Endometrial microvascular endothelial cells (primary cell): ENCODE data around the gene FOXA3. TPM values are rescaled to one million over a fixed set of nuclear protein-coding genes. Genes with fewer than 3 reads are reported as not detected.
"Not testable (repeated sequence)": the region's sequence is repeated elsewhere in the genome, so short reads cannot be mapped to it uniquely, and the experiment has no call there.

Experiments
- in situ Hi-C: cut with HindIII; loops from 2 replicates; pipeline ENCODE4 v1.10.0; 2017; ENCODE audit warnings: low sequenced_read_pairs, low pct_unique_long_range_greater_than_20kb; ENCODE audit errors: inconsistent ontology term
- total RNA-seq: library from RNA; depleted of rRNA; stranded (reverse); fragments of >200 nt; gene quantifications from one replicate; pipeline ENCODE4 v1.2.3, GENCODE V29; 2015; ENCODE audit errors: inconsistent ontology term

Gene FOXA3
- total RNA-seq, 1 donor from 2014 or later = not detected

DNA sequence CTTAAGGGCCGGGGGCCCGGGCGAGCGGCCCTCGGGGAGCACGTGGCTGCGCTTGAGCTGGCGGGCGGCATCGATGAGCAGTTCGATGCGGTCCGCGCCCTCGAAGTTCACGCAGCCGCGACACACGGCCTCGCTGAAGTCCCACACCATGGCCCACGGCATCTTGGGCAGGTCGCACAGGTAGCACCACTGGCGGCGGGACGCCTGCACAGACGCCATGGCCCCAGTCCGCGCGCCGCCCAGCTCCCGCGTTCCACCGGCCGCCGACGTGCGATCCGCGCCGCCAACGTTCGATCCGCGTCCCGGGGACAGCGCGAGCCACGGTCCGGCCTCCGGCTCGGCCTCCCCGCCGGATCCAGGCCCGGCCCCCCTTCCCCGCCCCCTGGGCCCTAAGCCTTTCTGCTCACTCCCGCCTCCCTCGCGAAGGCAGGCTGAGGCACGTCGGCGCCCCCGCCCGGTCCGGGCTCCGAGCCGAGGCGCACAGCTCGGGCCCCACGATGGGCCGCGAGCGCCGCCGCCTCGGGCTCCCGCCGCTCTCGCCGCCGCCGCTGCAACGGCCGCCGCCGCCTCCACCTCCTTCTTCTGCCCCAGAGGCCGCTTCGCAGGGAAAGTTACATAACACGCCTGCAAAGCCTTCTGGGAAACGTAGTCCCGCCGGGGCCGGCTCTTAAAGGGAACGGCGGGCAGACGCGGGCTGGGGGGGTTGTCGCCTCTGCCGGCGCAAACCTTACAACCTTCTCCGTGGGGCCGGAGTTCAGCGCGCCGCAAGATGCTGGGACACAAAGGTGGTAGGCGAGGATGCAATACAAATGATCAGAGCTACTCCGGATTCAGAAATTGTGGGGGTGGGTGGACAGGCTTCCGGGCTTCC is 21.7 kb downstream of the FOXA3 start, which contains the start of gene IRF2BP1:
Gene IRF2BP1, minus strand, starts transcription at position 586 of the 871 bp plus-strand sequence. Its CDS starts 367 bp downstream, at position 219.
- in situ Hi-C loops = no loop called here

DNA sequence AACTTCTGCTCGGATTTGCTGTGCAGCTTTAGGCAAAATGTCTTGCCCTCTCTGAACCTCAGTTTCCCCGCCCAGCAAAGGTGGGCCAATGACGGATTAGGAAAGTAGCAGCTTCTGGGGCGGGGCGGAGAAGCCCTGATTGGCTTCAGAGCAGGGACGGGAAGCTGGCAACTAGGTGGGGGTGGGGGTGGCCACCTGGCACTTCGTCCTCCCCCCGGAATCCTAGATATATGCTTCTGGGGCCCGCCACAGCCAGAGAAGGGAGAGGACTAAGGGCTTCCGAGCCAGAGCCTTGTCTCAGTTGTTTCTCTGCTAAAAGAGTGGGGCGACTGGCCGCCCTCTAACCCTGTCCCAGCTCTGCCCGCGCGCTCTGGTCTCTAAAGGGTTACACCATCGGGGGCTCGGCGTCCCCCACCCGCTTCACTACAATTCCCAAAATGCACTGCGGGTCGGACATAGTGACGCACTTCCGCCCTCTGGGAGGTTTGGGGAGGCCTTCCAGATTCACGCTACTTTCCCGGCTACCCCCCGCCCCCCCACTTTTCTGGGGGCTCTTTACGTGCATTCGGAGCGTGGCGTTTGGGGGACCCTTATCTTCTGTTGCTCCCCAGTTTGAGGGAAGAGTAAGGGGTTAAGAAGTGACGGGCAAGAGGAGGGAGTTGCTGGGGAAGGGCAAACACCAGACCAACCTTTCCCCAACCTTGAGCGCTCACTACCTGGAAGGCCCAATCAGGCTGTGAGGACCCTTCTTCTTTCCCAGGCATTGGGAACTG is 22.5 kb downstream of the FOXA3 start:
- in situ Hi-C loops = no loop called here

GRCh38 chr19:45887200-45887710 is 23.1 kb downstream of the FOXA3 start:
- in situ Hi-C loops = no loop called here

GRCh38 chr19:45889210-45889885 is 25.2 kb downstream of the FOXA3 start:
- in situ Hi-C loops = no loop called here

- in situ Hi-C loops = no loop called here
Measured at GRCh38 chr19:45890877-45891276, 26.8 kb downstream of the FOXA3 start.

DNA sequence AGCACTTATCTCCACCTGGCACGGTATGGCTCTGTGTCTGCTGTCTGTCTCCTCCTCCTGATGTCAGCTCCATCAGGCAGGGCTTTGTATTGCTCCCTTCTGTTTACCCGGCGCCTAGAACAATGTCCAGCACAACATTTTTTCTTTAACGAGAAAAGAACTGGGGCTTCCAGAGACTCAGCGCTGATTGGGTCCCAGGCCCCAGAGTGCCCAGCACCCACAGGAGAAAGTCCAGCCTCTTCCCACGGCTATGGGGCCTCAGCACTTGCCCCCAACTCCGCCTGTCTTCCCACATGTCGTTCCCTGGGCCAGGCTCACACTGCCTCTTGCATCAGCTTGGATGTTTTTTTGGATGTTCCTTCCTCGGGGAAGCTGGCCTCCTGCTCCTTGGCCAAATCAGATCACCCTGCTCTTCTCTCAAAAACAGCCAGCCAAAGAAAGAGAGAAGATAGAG is 31.4 kb downstream of the FOXA3 start:
- in situ Hi-C loops = no loop called here

DNA sequence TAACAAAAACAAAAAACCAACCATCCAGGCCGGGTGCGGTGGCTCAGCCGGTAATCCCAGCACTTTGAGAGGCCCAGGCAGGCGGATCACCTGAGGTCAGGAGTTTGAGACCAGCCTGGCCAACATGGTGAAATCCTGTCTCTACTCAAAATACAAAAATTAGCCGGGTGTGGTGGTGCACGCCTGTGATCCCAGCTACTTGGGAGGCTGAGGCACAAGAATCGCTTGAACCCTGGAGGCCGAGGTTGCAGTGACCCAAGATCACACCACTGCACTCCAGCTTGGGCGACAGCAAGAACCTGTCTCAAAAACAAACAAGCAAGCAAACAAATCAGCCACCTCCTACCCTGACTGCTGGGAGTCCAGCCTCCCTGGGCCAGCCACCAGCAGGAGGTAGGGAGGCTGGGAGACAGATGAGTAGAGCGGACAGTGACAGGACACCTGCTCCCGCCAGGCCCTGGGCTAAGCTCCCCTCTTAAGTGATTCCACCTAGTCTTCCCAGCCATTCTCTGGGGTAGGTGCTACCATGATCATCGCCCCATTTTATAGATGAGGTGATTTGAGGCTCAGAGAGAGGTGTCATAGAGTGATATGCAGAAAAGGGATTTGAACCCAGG is 32.0 kb downstream of the FOXA3 start:
- in situ Hi-C loops = not testable (repeated sequence)

- in situ Hi-C loops = no loop called here
Measured at GRCh38 chr19:45897261-45897812, 33.2 kb downstream of the FOXA3 start.

GRCh38 chr19:45899253-45899652 is 35.1 kb downstream of the FOXA3 start:
- in situ Hi-C loops = no loop called here

DNA sequence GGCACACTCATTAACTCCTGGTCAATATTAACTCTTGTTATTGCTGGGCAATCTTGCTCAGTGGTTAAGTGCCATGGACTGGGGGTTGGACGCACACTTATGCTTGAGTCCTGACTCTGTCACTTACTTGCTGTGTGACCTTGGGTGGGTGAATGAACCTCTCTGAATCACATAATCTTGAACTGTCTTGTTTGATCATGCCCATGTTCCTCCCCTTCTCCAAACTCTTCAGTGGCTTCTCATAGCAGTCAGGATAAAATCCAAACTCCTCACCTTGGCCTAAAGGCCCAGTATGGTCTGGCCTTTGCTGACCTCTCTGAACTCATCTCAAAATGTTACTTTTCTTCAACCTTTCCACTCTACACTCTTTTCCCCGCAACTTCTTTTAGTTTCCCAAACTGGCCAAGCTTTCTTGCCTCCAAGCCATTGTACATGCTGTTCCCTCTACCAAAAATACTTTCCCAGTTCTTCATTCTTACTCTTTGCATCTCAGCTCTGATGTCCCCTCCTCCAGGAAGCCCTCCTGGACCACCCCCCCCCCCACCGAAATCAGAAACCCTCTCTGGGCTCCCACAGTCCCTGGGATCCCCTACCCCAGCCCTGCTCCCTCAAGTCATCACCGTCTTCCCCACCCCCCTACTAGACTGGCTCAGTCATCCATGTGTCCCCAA is 35.9 kb downstream of the FOXA3 start:
- in situ Hi-C loops = no loop called here

DNA sequence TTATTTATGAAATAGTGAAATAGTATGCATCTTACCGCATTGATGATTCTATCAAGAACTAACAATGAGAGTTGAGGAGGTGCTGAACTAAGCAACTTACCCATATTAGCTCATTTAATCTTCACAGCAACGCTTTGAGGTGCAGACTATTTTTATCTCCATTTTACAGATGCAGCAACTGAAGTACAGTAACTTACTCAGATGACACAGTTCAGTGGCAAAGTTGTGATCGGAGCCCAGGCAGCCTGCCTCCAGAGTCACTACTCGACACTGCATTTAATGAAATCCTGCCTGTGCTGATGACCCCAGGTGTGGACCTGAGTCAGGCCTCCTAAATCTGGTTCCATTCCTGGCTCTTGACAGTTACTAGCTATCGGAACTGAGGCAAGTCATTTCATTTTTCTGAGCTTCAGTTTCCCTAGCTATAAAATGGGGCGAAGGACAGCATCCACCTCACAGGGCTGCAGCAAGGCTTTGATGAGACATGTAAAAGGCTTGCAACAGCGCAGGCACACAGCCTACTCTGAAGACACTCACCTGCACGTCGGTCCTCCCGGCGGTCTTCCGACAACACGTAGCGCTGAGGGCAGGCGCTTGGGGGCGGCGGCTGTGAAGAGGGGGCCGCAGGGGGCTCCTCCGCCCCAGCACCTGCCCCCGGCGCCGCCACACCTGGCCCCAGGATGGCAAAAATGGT is 36.8 kb downstream of the FOXA3 start:
- in situ Hi-C loops = no loop called here

- in situ Hi-C loops = no loop called here
Measured at GRCh38 chr19:45901432-45901911, 37.3 kb downstream of the FOXA3 start.

DNA sequence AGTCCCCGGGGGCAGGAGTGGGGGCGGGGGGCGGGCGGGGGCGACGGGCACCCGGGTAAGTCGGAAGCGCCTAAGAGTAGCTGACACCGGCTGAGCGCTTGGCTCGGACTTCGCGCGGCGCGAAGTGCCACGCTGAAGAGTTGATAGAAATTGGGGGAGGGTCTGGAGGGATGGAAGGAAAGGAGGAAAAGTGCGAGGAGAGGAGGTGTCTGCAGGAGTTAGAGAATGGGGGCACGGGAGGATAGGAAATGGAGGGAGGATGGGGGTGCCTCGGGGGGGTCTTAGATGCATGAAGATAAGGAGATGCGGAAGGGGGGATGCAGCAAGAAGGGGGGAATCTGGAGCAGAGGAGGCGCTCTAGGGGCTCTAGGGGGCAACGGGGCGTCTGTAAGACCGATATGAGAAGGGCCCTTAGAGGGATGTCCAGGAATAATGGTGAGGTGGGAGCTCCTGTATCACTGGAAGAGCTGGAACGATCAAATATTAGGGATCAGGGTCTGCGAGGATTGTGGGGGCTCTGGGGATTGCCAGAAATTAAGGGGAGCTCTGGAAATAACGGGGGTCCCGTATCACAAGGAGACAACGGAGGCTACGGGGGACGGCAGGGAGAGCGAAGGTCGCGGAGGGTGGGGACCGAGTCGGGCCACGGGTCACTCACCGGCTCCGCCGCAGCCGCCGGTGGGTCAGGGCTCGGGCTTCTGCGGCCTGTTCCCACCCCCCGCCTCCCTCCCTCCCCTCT is 38.0 kb downstream of the FOXA3 start, which contains the start of gene MYPOP:
Gene MYPOP, minus strand, starts transcription at position 702 of the 739 bp plus-strand sequence. CDS start 840 bp downstream, outside the sequence.
- in situ Hi-C loops = no loop called here

DNA sequence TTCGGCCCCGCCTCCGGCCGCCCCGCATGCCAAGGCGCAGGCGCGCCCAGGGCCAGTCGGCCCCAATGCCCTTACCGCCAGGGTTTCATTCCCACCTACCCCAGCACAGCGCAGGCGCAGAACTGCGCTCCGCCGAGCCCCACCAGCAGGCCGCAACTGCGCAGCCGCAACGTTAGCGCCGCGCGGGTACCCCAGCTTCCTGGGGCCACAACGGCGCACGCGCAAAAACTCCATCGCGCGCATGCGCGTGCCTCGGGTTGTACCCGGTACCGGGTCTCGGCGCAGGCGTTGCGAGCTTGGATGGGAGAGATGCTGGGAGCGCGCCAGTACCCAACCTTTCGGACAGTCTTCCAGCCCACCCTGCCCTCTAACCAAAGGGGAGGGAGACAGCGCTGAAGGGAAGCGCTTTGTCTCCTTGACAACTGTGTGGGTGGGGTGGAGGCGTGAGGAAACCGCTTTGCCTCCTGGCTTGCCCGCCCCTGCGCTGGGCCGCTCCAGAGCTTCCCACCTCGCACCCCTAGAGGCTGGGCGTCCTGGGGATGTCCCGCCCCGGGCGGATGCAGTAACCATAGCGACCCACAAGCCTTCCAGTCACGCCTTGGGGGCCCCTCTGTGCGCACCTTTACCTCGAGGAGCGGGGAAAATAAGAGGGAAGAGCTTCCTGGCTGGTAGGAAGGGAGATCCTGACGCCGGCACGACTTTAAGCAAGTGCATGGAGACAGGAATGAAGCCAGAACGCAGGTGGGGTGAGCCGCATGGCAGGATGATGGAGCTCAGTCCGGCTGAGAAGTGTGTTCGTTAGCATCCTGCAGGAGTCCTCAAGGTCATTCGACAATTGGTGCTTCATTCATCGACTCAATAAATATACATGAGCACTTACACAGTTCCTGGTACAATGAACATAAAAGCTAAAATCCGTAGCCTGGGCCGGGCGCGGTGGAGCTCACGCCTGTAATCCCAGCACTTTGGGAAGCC is 38.8 kb downstream of the FOXA3 start:
- in situ Hi-C loops = no loop called here

GRCh38 chr19:45905011-45905410 is 40.9 kb downstream of the FOXA3 start:
- in situ Hi-C loops = no loop called here
